Measurements from ENCODE around the gene P2RX6.
A peak's percentile ranks its signal among the peaks of the same experiment; 100 is the strongest.
"Not testable (repeated sequence)": the region's sequence is repeated elsewhere in the genome, so short reads cannot be mapped to it uniquely, and the experiment has no call there.

The P2RX6 gene

GRCh38 chr22:20995329-20996030 is 19.5 kb upstream of the P2RX6 start:
- no peak for DNase-seq

GRCh38 chr22:20996031-20996410 is 18.9 kb upstream of the P2RX6 start:
- no peak for DNase-seq

GRCh38 chr22:20996598-20997535 is 18.1 kb upstream of the P2RX6 start:
- DNase-seq, result no peak

- no peak for DNase-seq
Measured at GRCh38 chr22:20997536-20998257, 17.3 kb upstream of the P2RX6 start.

GRCh38 chr22:20998411-20999336 is 16.3 kb upstream of the P2RX6 start:
- no peak for DNase-seq

GRCh38 chr22:20999350-21000206 is 15.4 kb upstream of the P2RX6 start:
- DNase-seq, result no peak

GRCh38 chr22:21000207-21000986 is 14.6 kb upstream of the P2RX6 start:
- DNase-seq, result no peak

- DNase-seq, result no peak
Measured at GRCh38 chr22:21000987-21001600, 13.9 kb upstream of the P2RX6 start.

- peak; percentile 95 for DNase-seq
Measured at GRCh38 chr22:21001601-21002325, 13.2 kb upstream of the P2RX6 start, which contains the start of gene THAP7. Gene THAP7, minus strand, starts transcription at chr22:21002118. Its CDS starts 207 bp downstream, at chr22:21001911.

GRCh38 chr22:21003782-21004181 is 11.2 kb upstream of the P2RX6 start:
- DNase-seq, result no peak

- DNase-seq, result not testable (repeated sequence)
Measured at GRCh38 chr22:21009208-21009607, 5.8 kb upstream of the P2RX6 start.

GRCh38 chr22:21009638-21010425 is 5.1 kb upstream of the P2RX6 start:
- DNase-seq, result no peak

- DNase-seq, result no peak
Measured at GRCh38 chr22:21010426-21011113, 4.4 kb upstream of the P2RX6 start.

GRCh38 chr22:21012446-21013407 is 2.2 kb upstream of the P2RX6 start:
- no peak for DNase-seq

- no peak for DNase-seq
Measured at GRCh38 chr22:21013657-21014201, 1.2 kb upstream of the P2RX6 start.

GRCh38 chr22:21014202-21014725 is 701 bp upstream of the P2RX6 start:
- DNase-seq, result peak; percentile 90
